Memory B cell (primary cell): Measurements from ENCODE around the gene LAMA1.
"Not testable (repeated sequence)": the region's sequence is repeated elsewhere in the genome, so short reads cannot be mapped to it uniquely, and the experiment has no call there.

Experiments
- ATAC-seq: fragments of 150-1000 bp; cut with Tn5 transposase; 2 replicates; pipeline ENCODE4 v1.10.0; 2021; ENCODE audit warnings: low read depth, mild to moderate bottlenecking, moderate library complexity
- DNase-seq, 2 donors: peaks; one replicate each; pipeline ENCODE4 v3.0.0; 2022; ENCODE audit warnings: low spot score in 2 of 2
- H3K27ac Mint-ChIP-seq: one replicate; pipeline ENCODE4 v1.8.0; 2022; ENCODE audit warnings: mild to moderate bottlenecking, moderate library complexity, mixed read lengths
- H3K27me3 Mint-ChIP-seq: one replicate; pipeline ENCODE4 v1.8.0; 2022; ENCODE audit warnings: mixed read lengths
- H3K36me3 Mint-ChIP-seq: one replicate; pipeline ENCODE4 v1.8.0; 2022; ENCODE audit warnings: mild to moderate bottlenecking, mixed read lengths
- H3K4me1 Mint-ChIP-seq: one replicate; pipeline ENCODE4 v1.8.0; 2022; ENCODE audit warnings: mixed read lengths
- H3K4me3 Mint-ChIP-seq: one replicate; pipeline ENCODE4 v1.8.0; 2022; ENCODE audit warnings: mild to moderate bottlenecking, moderate library complexity, mixed read lengths
- H3K9me3 Mint-ChIP-seq: one replicate; pipeline ENCODE4 v1.8.0; 2022; ENCODE audit warnings: mixed read lengths

The LAMA1 gene

DNA sequence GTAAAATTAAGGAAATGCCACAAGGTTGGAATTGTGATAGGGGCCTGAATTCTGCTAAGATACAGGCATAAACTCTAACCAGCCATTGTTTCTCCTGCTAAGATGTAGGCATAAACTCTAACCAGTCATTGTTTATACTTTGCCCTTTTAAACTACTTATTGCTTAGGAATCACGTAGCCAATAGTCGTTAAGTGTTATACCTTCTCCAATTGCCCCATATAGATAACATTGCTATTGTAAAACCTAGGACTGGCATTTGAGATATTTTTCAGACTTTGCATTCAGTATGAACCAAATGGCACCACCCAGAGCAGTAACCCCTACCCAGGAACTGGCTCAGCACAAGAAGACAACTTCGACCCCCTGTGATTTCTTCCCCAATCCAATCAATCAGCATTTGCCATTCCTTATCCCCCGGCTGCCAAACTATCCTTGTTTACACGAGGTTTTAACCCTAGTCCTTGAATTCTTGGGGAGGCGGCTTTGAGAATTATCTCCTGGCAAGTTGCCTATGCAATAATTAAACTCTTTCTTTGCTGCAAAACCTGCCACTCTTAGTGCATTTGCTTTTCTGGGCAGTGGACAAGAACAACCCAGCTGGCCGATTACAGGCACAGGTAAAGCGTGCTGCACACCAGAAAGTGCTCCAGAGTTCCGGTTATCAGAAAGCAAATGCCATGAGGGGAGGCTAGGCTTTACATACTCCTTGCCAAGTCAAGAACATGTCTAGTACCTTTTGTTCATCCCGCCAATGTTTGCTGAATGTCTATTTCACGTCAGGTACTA, 167.6 kb downstream of the LAMA1 start:
- no peaks in the 10 kb centered on the region for H3K27me3 Mint-ChIP-seq
- H3K9me3 Mint-ChIP-seq = peaks cover 5% of the 10 kb centered on the region
- H3K4me1 Mint-ChIP-seq = no peaks in the 10 kb centered on the region
- no peak overlapping the region for H3K4me3 Mint-ChIP-seq
- DNase-seq (no peak), ATAC-seq (no peak)
- H3K27ac Mint-ChIP-seq = no peak overlapping the region
- H3K36me3 Mint-ChIP-seq = no peaks in the 10 kb centered on the region

DNA sequence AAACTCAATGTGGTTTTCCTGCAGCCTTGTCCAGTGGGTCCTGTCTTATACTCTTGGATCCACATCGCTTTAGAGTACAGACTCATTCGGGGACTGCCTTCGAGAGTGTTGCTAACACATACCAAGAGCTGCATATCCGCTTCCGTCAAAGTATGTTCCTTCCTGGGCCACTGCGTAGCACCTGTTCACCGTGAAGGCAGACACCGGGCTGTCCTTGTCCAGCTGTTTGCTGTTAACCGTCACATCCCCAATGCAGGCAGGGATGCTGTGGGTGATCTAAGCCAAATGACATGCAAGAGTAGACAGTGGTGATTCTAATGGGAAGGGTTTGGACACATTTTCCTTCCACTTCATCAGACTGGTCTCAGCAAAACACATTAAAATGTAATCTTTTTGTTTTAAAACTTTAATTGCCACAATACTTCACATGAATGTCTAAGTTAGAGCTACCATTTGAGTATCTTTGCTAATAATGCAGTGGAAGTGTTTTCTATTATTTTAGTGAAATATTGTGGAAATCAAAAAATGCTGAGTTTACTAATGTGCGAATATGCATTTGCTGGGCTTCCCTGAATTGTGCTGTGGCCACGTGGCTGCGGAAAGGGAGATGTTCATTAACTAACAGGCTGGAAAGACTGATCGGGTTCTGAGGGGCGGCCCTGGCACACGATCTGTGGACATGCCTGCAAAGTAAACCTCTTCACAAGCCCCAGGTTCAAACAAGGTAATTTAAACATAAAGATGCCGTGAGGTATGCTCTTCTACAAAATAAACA, 169.1 kb downstream of the LAMA1 start:
- Mint-ChIP-seq H3K4me3 (no peak overlapping the region), H3K4me1 (no peaks in the 10 kb centered on the region), H3K9me3 (peaks cover 5% of the 10 kb centered on the region), H3K36me3 (no peaks in the 10 kb centered on the region), H3K27ac (no peak overlapping the region), H3K27me3 (no peaks in the 10 kb centered on the region)
- ATAC-seq = no peak
- DNase-seq = no peak

DNA sequence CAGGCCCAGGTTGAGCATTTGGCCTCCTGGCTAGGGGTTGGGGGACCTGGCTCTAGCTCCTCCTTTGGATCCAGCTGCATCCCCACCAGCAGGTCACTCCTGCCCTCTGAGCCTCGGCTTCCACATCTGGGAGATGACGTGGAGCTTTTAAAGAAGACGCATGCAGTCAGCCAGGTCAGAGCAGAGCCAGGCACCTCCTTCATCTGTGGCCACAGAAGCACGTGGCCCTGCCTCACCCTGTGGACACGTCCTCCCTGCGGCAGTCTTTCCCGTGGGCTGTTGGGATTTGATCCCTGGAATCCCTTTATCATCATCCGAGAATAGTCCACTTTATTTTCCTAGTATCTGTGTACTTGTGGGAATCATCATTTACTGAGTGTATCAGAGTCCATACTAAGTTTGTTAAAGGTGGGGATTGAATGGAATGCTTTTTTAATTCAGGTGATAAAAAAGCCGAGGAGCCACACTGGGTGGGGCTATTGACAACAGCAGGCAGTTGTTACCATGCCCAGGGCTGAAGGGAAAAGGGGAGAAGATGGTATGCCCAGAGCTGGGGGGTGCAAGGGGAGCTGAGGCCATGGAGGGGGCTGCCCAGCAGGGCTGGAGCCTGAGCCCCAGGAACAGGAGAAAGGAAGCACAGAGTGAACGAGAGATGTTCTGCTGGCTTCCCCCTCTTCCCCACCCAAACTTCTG, 170.1 kb downstream of the LAMA1 start:
- Mint-ChIP-seq H3K4me1 (no peaks in the 10 kb centered on the region), H3K27ac (no peak overlapping the region), H3K36me3 (no peaks in the 10 kb centered on the region), H3K4me3 (no peak overlapping the region), H3K9me3 (peaks cover 5% of the 10 kb centered on the region), H3K27me3 (no peaks in the 10 kb centered on the region)
- DNase-seq (no peak), ATAC-seq (no peak)

DNA sequence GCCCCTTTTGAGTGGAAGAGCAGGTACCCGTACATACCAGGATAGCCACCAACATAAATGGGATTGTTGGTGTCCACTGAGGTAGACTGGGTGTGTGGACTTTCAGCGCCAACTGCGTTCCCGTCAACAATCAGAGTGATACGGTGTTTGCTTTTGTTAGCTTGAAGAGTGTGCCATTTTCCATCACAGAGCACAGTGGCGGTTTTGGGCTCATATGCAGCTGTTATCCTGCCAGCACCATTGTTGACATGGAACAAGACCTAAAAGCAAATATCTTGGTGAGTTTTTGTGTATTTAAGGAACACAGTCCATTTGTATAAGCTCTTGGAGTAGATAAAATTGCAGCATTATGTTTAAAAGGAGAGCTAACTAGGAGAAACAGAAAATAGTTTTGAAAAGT, 174.5 kb downstream of the LAMA1 start:
- ATAC-seq (no peak), DNase-seq (no peak)
- no peaks in the 10 kb centered on the region for H3K4me1 Mint-ChIP-seq
- H3K27ac Mint-ChIP-seq = no peak overlapping the region
- no peaks in the 10 kb centered on the region for H3K36me3 Mint-ChIP-seq
- H3K9me3 Mint-ChIP-seq = peaks cover 2% of the 10 kb centered on the region
- H3K27me3 Mint-ChIP-seq = peaks cover 2% of the 10 kb centered on the region
- H3K4me3 Mint-ChIP-seq = no peak overlapping the region

DNA sequence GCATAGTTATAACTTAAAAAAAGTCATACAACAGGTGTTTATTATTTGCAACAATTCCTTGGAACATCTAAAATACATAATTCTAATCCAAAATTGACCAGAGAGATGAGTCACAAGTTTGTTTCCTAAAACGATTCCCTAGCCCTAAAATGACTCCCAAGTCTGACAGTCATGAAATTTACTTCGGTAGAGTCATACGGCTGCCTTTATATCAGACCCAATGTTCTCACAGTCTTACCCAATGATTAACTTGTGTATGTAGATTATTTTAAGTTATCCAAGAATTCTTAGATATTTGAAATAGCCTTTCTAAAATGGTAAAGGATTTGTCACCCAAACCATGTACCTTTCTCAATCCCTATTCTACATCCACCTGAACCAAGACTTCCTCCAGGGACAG, 174.9 kb downstream of the LAMA1 start:
- H3K4me3 Mint-ChIP-seq = no peak overlapping the region
- ATAC-seq = no peak
- H3K27me3 Mint-ChIP-seq = peaks cover 4% of the 10 kb centered on the region

DNA sequence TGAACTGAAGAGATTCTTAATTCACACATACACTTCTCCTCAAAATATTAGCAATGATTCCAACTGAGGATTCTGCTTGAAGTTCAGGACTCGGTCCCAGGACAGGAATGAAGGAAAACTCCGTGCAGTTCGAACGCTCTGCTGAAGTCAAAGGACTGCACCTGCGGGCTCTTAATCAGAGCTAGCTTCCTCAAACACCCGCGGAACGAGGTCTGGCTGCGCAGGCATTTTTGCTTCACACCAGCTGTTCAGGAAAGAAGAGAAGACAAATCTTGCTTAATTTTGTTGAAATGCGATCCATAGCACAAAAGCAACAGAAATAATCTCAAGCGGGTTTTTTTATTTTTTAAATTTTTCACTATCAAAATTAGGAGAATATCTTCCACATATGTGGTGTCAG, 175.6 kb downstream of the LAMA1 start:
- DNase-seq (no peak), ATAC-seq (no peak)
- peaks cover 4% of the 10 kb centered on the region for H3K27me3 Mint-ChIP-seq
- H3K36me3 Mint-ChIP-seq = no peaks in the 10 kb centered on the region
- no peak overlapping the region for H3K4me3 Mint-ChIP-seq
- H3K9me3 Mint-ChIP-seq = peaks cover 2% of the 10 kb centered on the region
- no peak overlapping the region for H3K27ac Mint-ChIP-seq
- no peaks in the 10 kb centered on the region for H3K4me1 Mint-ChIP-seq

More for the DNA sequence above, 174.9 kb downstream of the LAMA1 start:
- peaks cover 2% of the 10 kb centered on the region for H3K9me3 Mint-ChIP-seq
- no peaks in the 10 kb centered on the region for H3K4me1 Mint-ChIP-seq
- no peak for DNase-seq
- no peaks in the 10 kb centered on the region for H3K36me3 Mint-ChIP-seq
- no peak overlapping the region for H3K27ac Mint-ChIP-seq

DNA sequence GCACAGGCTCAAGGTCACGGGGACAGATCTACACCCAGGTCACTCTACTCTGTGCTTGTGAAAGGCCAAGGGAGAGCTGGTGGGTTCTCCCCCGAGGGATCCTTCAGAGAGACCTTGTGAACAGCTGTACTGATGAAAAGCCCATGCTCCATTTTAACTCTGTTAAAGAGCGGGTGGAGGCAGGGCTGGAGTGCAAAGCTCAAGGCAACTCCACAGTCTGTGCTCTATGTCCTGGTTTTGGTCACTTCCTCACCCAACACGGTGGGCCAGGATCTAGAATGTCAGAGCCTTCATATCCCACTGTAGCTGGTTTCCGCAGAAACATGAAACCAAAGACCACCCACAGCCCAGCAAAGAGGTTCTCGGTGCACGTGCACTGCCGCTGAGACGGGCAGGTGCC, 177.1 kb downstream of the LAMA1 start:
- H3K27me3 Mint-ChIP-seq = peaks cover 4% of the 10 kb centered on the region
- no peaks in the 10 kb centered on the region for H3K4me1 Mint-ChIP-seq
- H3K36me3 Mint-ChIP-seq = no peaks in the 10 kb centered on the region
- H3K9me3 Mint-ChIP-seq = no peaks in the 10 kb centered on the region
- H3K4me3 Mint-ChIP-seq = no peak overlapping the region
- ATAC-seq (no peak), DNase-seq (no peak)
- H3K27ac Mint-ChIP-seq = no peak overlapping the region

DNA sequence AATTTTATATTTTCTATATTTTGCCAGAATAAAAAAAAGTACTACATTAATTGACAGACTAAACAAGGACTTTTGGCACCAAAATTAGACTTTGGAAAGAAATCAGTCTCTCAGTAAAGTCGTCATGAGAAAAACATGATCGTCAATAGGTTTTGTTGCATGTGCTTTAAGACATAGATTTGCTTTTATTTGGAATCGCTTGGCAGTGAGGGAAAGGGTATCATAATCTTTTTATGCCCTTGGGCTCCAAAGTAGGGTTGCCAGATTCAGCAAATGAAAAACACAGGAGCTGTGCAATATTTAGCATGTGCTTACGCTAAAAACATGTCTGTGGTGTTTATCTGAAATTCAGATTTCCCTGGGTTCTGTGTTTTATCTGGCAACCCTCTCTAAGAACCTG, 177.6 kb downstream of the LAMA1 start:
- Mint-ChIP-seq H3K9me3 (no peaks in the 10 kb centered on the region), H3K27me3 (peaks cover 4% of the 10 kb centered on the region), H3K4me3 (no peak overlapping the region), H3K36me3 (no peaks in the 10 kb centered on the region), H3K27ac (no peak overlapping the region), H3K4me1 (no peaks in the 10 kb centered on the region)
- no peak for ATAC-seq
- DNase-seq = no peak

DNA sequence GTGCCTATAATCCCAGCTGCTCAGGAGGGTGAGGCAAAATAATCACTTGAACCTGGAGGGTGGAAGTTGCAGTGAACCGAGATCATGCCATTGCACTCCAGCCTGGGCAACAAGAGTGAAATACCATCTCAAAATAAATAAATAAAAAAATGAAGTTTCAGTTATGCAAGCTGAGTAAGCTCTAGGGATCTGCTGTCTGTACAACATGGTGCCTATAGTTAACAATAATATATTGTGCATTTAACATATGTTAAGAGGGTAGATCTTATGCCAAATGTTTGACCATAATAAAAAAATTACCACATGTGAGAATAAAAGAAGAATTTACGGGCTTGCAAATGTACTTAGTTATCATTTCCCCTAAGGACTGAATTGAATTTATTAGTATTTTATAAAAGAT, 179.2 kb downstream of the LAMA1 start:
- not testable (repeated sequence) for H3K9me3 Mint-ChIP-seq, ATAC-seq, H3K27me3 Mint-ChIP-seq, H3K27ac Mint-ChIP-seq, H3K4me3 Mint-ChIP-seq, H3K36me3 Mint-ChIP-seq, H3K4me1 Mint-ChIP-seq, DNase-seq

DNA sequence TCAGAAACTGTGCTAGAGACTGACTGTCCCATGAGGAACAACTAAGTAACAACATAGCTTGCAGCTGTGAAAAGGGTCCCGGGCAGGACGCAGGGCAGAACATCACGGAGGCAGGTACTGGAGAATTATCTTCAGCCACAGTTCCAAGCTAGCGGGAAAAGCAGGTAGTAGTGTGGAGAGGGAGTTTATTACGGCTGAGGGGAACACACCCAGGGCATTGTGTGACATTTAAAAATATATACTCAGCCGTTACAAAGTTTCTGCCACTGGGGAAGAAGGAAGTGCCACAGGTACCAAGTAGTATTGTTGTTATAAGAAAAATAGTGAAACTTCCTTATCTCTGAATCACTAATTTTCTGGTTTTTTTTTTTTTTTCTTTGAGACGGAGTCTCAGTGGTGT, 179.6 kb downstream of the LAMA1 start:
- Mint-ChIP-seq H3K27me3 (peaks cover 4% of the 10 kb centered on the region), H3K4me1 (no peaks in the 10 kb centered on the region), H3K4me3 (no peak overlapping the region), H3K27ac (no peak overlapping the region), H3K36me3 (no peaks in the 10 kb centered on the region), H3K9me3 (no peaks in the 10 kb centered on the region)
- no peak for DNase-seq
- no peak for ATAC-seq

DNA sequence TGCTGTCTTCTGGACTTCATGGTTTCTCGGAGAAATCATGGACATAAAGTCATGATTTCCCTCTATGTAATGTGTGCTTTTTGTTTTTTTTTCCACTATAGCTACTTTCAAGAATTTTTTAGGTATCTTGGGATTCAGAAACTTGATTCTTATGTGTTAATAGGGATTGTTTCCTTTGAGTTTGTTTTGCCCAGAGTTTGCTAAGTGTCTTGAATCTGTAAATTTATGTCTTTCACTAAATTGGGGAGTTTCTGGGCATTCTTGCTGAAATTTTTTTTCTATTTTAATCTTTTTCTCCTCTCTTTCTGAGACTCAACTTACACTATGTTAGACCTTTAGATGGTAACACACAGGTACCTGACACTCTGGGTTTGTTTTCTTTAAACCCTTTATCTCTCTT, 182.7 kb downstream of the LAMA1 start:
- H3K36me3 Mint-ChIP-seq = no peaks in the 10 kb centered on the region
- no peak overlapping the region for H3K4me3 Mint-ChIP-seq
- no peak overlapping the region for H3K27ac Mint-ChIP-seq
- peaks cover 4% of the 10 kb centered on the region for H3K27me3 Mint-ChIP-seq
- H3K4me1 Mint-ChIP-seq = no peaks in the 10 kb centered on the region
- ATAC-seq = no peak
- no peak for DNase-seq
- H3K9me3 Mint-ChIP-seq = no peaks in the 10 kb centered on the region

DNA sequence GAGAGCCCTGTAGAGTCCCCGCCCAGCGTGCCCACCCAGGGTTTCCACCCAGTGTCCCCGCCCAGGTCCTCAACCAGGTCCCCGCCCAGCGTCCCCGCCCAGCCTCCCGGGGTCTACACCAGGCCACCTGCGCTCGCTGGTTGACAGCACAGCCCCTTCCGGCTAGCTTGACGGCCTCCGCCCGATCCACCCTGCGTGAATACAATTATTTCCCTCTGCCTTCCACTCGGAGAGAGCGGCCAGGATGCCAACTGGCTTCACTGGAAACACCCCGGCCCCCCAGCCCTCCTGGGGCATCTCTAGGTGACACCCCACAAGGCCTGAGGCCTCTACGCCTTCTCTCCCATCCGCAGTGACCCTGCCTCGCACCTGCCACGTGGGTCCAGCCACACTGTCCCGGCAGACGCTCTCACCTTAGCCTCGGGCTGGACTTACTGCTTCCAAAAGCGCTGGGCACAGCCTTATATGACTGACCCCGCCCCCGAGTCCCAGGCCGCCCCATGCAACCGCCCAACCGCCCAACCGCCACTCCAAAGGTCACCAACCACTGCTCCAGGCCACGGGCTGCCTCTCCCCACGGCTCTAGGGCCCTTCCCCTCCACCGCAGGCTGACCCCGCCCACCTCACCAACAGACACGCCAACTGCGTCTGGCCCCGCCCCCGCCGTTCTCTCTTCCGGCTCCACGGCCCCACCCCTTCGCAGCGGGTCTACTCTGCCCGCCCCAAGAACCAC, 188.1 kb downstream of the LAMA1 start:
- no peak for ATAC-seq
- H3K27ac Mint-ChIP-seq = no peak overlapping the region
- no peaks in the 10 kb centered on the region for H3K27me3 Mint-ChIP-seq
- no peaks in the 10 kb centered on the region for H3K36me3 Mint-ChIP-seq
- H3K4me3 Mint-ChIP-seq = no peak overlapping the region
- no peak for DNase-seq
- H3K4me1 Mint-ChIP-seq = no peaks in the 10 kb centered on the region
- no peaks in the 10 kb centered on the region for H3K9me3 Mint-ChIP-seq

DNA sequence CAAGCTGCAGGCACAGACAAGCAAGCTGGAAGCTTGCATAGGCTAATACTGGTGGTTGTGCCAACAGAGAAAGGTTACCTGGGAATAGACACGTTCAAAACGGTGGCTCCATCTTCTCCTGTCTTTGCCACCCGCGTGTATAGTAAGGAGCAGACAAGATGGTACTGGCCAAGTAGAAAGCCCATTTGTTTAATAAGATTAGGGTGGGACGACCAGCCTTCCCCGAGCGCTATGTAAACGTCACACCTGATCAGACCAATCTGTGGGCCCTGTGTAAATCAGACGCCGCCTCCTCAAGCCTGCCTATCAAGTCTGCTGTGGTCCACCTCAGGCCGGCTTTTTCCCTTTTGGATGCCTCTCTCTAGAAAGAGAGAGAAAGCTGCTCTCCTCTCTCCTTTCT, 189.2 kb downstream of the LAMA1 start:
- Mint-ChIP-seq H3K4me3 (no peak overlapping the region), H3K9me3 (peaks cover 1% of the 10 kb centered on the region), H3K27ac (no peak overlapping the region), H3K36me3 (no peaks in the 10 kb centered on the region), H3K27me3 (no peaks in the 10 kb centered on the region), H3K4me1 (no peaks in the 10 kb centered on the region)
- ATAC-seq (no peak), DNase-seq (no peak)

DNA sequence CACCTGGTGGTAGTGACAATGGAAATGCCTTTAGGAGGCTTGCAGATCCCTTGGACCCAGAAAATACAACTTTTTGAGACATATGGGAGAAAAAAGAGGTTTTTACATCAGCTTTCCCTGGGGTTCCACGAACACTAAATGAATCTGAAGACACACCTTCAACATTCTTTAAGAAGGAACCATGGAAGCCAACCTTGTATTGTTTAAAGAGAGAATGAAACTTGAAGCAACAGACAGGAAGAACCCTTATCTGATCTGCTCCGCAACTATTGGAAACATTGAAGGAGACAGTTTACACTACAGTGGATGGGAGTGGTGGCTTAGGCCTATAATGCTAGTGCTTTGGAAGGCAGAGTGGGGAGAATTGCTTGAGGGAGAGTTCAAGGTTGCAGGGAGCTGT, 190.4 kb downstream of the LAMA1 start:
- Mint-ChIP-seq H3K4me3 (no peak overlapping the region), H3K4me1 (no peaks in the 10 kb centered on the region), H3K27me3 (no peaks in the 10 kb centered on the region), H3K9me3 (peaks cover 3% of the 10 kb centered on the region), H3K27ac (no peak overlapping the region), H3K36me3 (no peaks in the 10 kb centered on the region)
- ATAC-seq = no peak
- DNase-seq = no peak
